ENCODE results near the gene KRT79.

Gene KRT79

GRCh38 chr12:52848661-52849255 lies 14.6 kb upstream of the KRT79 start, which contains the start of gene KRT78:
TSS of gene KRT78 (minus strand) at chr12:52848994. CDS start at chr12:52848930, 64 bp downstream.
- H3K4me3 ChIP-seq (ENCODE audit: low read depth, low read length), result no peak within 1 kb of the TSS
- no peak for DNase-seq (ENCODE audit: low read depth)
- TF ChIP-seq CTCF (conservative IDR thresholded peaks at IDR 0.05; ENCODE audit: low read depth, low read length), result no peak

- no peak for TF ChIP-seq CTCF (conservative IDR thresholded peaks at IDR 0.05; ENCODE audit: low read depth, low read length)
- DNase-seq (ENCODE audit: low read depth), result no peak
- no peak overlapping the region for H3K4me3 ChIP-seq (ENCODE audit: low read depth, low read length)
These were observed 13.4 kb upstream of the KRT79 start for GRCh38 chr12:52847335-52848102.

GRCh38 chr12:52846356-52846970 lies 12.4 kb upstream of the KRT79 start:
- no peak for TF ChIP-seq CTCF (conservative IDR thresholded peaks at IDR 0.05; ENCODE audit: low read depth, low read length)
- no peak overlapping the region for H3K4me3 ChIP-seq (ENCODE audit: low read depth, low read length)
- DNase-seq (ENCODE audit: low read depth), result no peak

GRCh38 chr12:52845946-52846345 lies 11.8 kb upstream of the KRT79 start:
- no peak for TF ChIP-seq CTCF (conservative IDR thresholded peaks at IDR 0.05; ENCODE audit: low read depth, low read length)
- DNase-seq (ENCODE audit: low read depth), result no peak
- no peak overlapping the region for H3K4me3 ChIP-seq (ENCODE audit: low read depth, low read length)

- DNase-seq (ENCODE audit: low read depth), result no peak
- TF ChIP-seq CTCF (conservative IDR thresholded peaks at IDR 0.05; ENCODE audit: low read depth, low read length), result no peak
- H3K4me3 ChIP-seq (ENCODE audit: low read depth, low read length), result no peak overlapping the region
These were observed 10.3 kb upstream of the KRT79 start for GRCh38 chr12:52844386-52844785.

GRCh38 chr12:52839436-52840105 lies 5.5 kb upstream of the KRT79 start:
- DNase-seq (ENCODE audit: low read depth), result no peak
- no peak for TF ChIP-seq CTCF (conservative IDR thresholded peaks at IDR 0.05; ENCODE audit: low read depth, low read length)
- no peak overlapping the region for H3K4me3 ChIP-seq (ENCODE audit: low read depth, low read length)
